ENCODE results near the gene HDDC2.
A peak's percentile ranks its signal among the peaks of the same experiment; 100 is the strongest.

HDDC2 gene

GRCh38 chr6:125301435-125302391 is at the start of gene HDDC2:
Gene HDDC2 (minus strand): TSS chr6:125301967. CDS start chr6:125301932, 35 bp downstream.
- peak in 2 of 3 donors; percentile 8 to 34 for DNase-seq (ENCODE audit: low read depth in 3 of 3)

- DNase-seq (ENCODE audit: low read depth in 3 of 3) = no peak
Measured at GRCh38 chr6:125346926-125347563, 45.3 kb upstream of the HDDC2 start.

- no peak for DNase-seq (ENCODE audit: low read depth in 3 of 3)
Measured at GRCh38 chr6:125346201-125346925, 44.6 kb upstream of the HDDC2 start.

GRCh38 chr6:125341460-125341859 is 39.7 kb upstream of the HDDC2 start:
- no peak for DNase-seq (ENCODE audit: low read depth in 3 of 3)

- no peak for DNase-seq (ENCODE audit: low read depth in 3 of 3)
Measured at GRCh38 chr6:125340991-125341390, 39.2 kb upstream of the HDDC2 start.

GRCh38 chr6:125340175-125340835 is 38.5 kb upstream of the HDDC2 start:
- DNase-seq (ENCODE audit: low read depth in 3 of 3) = no peak

- no peak for DNase-seq (ENCODE audit: low read depth in 3 of 3)
Measured at GRCh38 chr6:125339653-125340052, 37.9 kb upstream of the HDDC2 start.

GRCh38 chr6:125338381-125338780 is 36.6 kb upstream of the HDDC2 start:
- DNase-seq (ENCODE audit: low read depth in 3 of 3) = no peak

- DNase-seq (ENCODE audit: low read depth in 3 of 3) = no peak
Measured at GRCh38 chr6:125337706-125338105, 35.9 kb upstream of the HDDC2 start.

GRCh38 chr6:125332664-125333063 is 30.9 kb upstream of the HDDC2 start:
- no peak for DNase-seq (ENCODE audit: low read depth in 3 of 3)

GRCh38 chr6:125325586-125325985 is 23.8 kb upstream of the HDDC2 start:
- DNase-seq (ENCODE audit: low read depth in 3 of 3) = no peak

- no peak for DNase-seq (ENCODE audit: low read depth in 3 of 3)
Measured at GRCh38 chr6:125323376-125323775, 21.6 kb upstream of the HDDC2 start.

GRCh38 chr6:125316621-125317020 is 14.9 kb upstream of the HDDC2 start:
- no peak for DNase-seq (ENCODE audit: low read depth in 3 of 3)

- DNase-seq (ENCODE audit: low read depth in 3 of 3) = no peak
Measured at GRCh38 chr6:125315548-125315947, 13.8 kb upstream of the HDDC2 start.

- peak in 1 of 3 donors; percentile 13 for DNase-seq (ENCODE audit: low read depth in 3 of 3)
Measured at GRCh38 chr6:125314009-125314581, 12.3 kb upstream of the HDDC2 start.

GRCh38 chr6:125312950-125313349 is 11.2 kb upstream of the HDDC2 start:
- no peak for DNase-seq (ENCODE audit: low read depth in 3 of 3)

- DNase-seq (ENCODE audit: low read depth in 3 of 3) = no peak
Measured at GRCh38 chr6:125312478-125312877, 10.7 kb upstream of the HDDC2 start.

GRCh38 chr6:125310994-125311649 is 9.4 kb upstream of the HDDC2 start:
- no peak for DNase-seq (ENCODE audit: low read depth in 3 of 3)

- no peak for DNase-seq (ENCODE audit: low read depth in 3 of 3)
Measured at GRCh38 chr6:125307964-125308615, 6.3 kb upstream of the HDDC2 start.

- no peak for DNase-seq (ENCODE audit: low read depth in 3 of 3)
Measured at GRCh38 chr6:125307150-125307838, 5.5 kb upstream of the HDDC2 start.
